Activated CD4-positive, alpha-beta T cell treated with anti-CD3 and anti-CD28 coated beads, Interleukin-2, Interleukin-6, amounts not matched to agents 100 ng/mL and 50 ng/mL, durations not matched to agents 16 hours and 8 hours (primary cell): ENCODE results near the gene HAUS5.
A peak's percentile ranks its signal among the peaks of the same experiment; 100 is the strongest.
"Not testable (repeated sequence)": the region's sequence is repeated elsewhere in the genome, so short reads cannot be mapped to it uniquely, and the experiment has no call there.

Experiments used
- DNase-seq: peaks from one replicate; pipeline ENCODE4 v3.0.0-alpha.2; 2020

The HAUS5 gene

DNA sequence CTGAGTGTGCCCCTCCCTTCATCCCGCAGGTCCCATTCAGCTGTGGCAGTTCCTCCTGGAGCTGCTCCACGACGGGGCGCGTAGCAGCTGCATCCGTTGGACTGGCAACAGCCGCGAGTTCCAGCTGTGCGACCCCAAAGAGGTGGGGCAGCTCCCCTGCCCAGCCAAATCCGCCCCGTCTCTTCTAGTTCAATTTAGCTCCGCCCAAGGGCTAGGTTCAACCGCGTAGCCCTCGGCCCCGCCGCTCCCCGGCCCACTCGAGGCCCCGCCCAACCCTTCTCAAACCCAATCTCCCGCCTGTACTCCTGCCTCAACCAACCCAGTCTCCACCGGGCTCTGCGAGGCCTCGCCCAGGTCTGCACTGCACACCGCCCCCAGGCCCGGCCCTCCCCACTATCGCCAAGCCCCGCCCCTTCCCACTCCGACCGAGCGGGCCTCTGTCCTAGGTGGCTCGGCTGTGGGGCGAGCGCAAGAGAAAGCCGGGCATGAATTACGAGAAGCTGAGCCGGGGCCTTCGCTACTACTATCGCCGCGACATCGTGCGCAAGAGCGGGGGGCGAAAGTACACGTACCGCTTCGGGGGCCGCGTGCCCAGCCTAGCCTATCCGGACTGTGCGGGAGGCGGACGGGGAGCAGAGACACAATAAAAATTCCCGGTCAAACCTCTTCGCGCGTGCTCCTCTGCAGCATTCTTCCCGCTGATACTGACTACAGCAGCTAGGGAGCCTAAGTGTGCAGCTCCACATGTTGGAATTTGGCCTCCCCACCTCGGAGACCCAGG, 31.9 kb downstream of the HAUS5 start:
- DNase-seq: peak; percentile 99

DNA sequence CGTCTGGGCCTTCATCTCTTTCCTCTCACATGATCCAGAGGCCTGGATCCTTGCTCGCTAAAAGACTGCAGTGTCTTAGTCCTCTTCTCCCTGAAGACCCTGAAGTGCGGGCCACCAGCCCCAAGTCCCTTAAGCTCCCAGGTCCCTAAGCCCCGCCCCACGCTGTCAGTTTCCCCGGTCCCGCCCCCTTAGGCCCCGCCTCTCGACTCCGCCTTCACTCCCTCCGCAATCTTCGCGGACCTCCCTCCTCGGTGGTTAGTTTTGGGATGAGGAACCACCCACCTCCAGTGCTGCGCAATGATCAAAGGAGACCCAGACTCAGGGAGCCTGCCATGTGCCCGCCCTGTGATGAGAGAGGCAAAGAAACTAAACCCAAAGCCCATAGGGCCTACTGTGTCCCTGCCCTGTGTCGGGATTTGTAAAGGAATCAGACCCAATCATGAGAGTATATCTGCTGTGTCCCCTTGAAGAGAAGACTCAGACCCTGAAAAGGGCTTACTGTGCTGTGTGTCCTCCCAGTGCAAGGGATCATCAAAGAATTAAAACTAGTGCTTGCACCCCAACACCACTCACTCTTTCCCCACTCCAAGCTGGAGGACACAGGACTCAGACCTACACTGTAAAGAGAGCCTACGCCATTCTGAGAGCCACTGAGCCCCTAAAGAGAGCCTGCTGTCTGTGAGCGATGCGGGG, 32.6 kb downstream of the HAUS5 start:
- peak; percentile 86 for DNase-seq

DNA sequence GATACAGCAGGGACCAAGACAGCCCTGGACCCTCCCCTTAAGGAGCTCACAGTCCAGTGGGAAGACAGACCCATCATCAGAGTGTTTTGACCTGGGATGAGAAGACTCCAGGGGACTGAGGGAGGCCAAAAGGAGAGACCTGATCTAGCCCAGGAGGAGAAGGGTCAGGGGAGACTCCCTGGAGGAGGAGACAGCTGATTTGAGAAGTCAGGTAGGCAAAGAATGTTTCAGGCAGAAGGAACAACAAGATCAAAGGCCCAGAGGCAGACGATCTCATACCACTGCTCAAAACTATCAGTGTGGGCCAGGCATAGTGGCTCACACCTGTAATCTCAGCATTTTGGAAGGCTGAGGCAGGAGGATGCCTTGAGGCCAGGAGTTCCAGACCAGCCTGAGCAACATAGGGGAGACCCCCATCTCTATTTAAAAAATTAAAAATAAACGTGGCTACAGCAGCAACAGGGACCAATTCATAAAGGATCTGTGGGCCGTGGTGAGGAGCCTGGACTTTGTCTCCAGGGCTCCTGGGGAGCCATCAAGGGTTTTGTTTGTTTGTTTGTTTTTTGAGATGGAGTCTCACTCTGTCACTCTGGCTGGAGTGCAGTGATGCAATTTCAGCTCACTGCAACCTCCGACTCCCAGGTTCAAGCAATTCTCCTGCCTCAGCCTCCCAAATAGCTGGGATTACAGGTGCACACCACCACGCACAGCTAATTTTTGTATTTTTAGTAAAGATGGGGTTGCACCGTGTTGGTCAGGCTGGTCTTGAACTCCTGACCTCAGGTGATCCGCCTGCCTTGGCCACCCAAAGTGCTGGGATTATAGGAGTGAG, 33.4 kb downstream of the HAUS5 start:
- no peak for DNase-seq

DNA sequence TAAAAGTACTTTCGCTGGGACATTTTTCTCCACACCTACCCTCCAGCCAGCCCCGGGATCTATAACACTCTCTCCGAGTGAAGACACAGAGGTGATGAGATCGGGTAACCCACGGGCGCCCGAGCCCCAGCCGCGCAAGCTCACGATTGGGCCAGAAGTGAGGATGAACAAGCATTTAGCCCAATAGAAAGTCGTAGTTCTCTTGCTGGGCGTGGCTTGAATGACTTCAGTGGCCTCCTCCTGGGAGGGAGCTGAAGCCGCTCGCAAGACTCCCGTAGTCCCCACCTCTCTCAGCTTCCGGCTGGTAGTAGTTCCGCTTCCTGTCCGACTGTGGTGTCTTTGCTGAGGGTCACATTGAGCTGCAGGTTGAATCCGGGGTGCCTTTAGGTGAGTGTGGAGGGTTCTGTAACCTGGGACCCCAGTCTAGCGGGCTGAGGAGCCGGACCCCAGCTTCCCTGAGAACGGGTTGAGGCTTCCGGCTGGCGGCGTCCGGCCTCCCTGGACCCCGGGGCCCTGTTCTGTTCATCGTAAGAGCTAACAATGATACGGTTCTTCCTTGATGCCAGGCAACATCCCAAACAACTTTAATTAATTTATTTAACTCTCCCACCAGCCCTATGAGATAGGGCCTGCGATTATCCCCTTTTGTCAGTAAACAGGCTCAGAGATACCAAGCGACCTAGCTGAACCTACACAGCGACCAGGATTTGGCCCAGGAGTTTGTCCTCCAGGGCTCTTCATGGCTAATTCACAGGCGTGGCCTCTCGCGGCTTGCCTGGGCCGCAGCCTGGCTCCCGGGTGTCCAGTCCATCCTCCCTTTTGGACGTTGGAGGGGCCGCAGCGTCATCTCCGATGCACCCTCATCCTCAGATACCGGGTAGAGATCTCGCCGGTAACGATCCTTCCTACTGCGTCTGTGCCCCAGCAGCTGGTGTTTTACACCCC, 35.8 kb downstream of the HAUS5 start, which contains the start of gene COX6B1:
Gene COX6B1 (plus strand): TSS at position 307 of the 945 bp plus-strand sequence. CDS start 2,921 bp downstream, outside the sequence.
- peak; percentile 97 for DNase-seq

DNA sequence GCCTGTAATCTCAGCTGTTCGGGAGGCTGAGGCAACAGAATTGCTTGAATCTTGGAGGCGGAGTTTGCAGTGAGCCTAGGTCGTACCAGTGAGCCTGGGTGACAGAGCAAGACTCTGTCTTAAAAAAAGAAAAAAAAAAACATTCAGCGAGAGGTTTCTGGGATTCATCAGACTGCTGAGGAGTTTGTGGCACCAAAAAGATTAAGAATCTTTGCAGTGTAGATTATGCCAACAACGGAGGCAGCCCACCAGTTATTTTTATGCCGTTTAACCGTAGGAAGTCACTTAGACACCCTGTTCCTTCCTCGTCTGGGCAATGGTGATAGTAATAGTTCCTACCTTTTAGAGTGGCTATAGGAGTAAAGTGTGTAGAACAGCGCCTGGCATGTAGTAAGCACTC, 38.0 kb downstream of the HAUS5 start:
- no peak for DNase-seq

DNA sequence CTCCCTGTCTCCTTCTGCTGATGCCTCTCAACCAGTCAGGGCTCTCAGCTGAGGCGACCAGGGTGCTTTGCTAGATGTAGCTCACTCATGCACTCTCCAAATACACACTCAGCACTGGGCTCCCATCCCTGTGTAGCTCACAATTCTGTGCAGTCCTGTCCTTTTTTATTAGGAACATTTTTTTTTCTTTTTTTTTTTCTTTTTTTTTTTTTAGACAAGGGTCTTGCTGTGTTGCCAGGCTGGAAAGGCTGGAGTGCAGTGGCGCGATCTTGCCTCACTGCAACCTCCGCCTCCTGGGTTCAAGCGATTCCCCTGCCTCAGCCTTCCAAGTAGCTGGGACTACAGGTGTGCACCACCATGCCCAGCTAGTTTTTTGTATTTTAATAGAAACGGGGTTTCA, 42.3 kb downstream of the HAUS5 start:
- not testable (repeated sequence) for DNase-seq

DNA sequence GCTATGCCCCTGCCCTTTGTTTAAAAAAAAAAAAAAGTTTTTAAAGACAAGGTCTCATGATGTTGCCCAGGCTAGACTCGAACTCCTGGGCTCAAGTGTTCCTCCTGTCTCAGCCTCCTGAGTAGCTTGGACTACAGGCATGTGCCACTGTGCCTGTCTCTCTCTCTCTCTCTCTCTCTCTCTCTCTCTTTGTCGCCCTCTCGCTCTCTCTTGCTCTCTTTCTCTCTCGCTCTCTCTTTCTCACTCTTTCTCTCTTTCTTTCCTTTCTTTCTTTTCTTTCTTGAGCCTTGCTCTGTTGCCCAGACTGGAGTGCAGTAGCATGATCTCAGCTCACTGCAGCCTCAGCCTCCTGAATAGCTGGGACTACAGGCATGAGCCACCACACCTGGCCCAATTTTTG, 43.1 kb downstream of the HAUS5 start:
- DNase-seq: no peak

DNA sequence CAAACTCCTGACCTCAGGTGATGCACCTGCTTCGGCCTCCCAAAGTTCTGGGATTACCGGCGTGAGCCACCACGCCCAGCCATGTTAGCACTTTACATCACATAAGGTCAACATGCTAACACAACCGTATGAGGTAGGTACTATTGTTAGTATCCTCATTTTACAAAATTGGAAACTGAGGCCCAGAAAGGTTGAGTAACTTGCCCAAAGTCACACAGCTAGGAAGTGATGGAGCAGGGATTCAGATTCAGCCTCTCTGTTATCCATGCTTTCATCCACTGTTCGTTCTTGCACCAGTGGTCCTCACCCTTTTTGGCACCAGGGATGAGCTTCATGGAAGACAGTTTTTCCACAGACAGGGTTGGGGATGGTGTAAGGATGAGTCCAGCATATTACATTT, 44.2 kb downstream of the HAUS5 start:
- no peak for DNase-seq

DNA sequence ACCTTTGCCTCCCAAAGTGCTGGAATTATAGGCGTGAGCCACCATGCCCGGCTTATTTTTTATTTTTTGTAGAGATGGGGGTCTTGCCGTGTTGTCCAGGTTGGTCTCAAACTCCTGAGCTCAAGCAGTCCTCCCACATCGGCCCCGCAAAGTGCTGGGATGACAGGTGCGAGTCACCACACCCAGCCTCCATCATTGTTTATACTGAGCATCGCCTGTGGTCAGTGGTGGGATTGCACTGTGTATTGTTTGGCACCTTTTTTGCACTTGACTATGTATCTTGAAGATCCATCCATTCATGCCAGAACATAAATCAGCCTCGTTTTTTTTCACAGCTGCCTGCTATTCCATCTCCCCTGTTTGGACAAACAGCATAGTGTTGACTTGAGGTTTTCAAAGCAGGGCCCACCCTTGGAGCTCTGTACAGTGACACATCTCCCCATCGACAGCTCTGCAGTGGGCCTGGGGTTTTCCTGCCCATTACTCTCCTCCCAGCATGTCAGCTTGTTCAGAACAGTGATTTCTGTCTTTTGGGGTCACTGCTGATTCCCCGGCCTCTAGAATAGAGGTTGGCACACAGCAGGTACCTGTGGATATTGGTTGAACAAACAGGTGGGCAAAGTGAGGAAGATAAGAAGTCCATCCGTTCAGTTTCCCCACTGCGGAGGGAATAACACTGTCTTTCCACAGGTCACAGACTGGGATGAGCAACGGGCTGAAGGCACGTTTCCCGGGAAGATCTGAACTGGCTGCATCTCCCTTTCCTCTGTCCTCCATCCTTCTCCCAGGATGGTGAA, 45.6 kb downstream of the HAUS5 start:
- DNase-seq: no peak

DNA sequence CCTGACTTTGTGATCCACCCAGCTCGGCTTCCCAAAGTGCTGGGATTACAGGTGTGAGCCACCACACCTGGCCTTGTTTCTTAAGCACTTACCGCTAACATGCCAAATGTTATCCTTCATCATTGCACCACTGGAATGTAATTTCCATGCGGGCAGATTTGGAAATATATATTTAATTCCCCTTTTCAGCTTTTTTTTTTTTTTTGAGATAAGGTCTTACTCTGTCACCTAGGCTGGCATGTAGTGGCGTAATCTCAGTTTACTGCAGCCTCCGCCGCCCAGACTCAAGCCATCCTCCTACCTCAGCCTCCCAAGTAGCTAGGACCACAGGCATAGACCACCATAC, 49.4 kb downstream of the HAUS5 start:
- no peak for DNase-seq

DNA sequence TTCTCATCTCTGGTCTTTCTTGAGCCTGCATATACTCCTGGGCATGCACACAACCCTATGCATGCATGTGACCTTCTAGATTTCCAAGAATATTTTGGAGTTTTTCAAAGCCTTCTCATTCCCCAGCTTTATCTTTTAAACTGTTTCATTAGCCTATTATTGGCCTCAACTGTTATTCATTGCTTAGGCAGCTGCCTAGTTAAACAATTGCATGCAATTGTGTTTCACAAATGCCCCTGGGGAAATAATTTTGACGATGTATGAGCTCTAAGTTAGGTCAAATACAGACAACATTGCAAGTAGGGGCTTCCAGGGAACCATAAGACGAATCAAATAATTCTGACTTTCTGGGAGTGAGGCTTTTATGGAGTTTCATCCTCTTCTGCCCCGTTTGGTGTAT, 51.4 kb downstream of the HAUS5 start:
- no peak for DNase-seq

DNA sequence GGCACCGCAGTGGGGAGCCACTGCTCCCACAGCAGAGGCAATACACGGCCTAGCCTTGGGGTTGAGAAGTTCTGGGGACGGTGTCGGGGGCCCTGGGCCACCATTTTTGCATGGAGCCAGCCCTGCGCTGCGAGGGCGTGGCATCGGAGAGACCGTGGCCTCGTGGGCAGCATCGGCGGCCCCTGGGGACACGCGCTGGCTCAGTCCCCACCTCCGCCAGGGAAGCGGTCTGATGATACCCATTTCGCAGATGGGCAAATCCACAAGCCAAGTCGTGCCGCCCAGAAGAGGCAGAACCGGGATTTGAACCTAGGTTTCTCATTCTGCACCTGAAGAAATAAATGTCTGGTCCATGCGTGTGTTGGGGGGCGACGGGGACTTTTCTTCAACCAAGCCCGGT, 52.6 kb downstream of the HAUS5 start:
- no peak for DNase-seq

DNA sequence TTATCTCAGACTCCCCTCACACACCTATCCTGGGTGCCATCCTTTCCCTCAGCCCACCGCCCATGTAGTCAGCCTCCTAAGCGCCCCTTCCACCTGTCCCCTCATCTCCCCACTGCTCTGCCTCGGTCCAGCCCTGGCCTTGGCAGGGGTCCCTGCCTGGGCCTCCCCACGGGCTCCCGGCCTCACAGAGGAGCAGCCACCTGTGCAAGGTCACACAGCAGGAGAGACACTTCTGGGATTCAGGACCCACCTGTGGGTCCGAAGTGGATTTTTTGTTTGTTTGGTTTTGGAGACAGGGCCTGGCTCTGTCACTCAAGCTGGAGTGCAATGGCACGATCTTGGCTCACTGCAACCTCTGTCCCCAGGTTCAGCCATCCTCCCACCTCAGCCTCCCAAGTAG, 53.1 kb downstream of the HAUS5 start:
- DNase-seq: no peak

DNA sequence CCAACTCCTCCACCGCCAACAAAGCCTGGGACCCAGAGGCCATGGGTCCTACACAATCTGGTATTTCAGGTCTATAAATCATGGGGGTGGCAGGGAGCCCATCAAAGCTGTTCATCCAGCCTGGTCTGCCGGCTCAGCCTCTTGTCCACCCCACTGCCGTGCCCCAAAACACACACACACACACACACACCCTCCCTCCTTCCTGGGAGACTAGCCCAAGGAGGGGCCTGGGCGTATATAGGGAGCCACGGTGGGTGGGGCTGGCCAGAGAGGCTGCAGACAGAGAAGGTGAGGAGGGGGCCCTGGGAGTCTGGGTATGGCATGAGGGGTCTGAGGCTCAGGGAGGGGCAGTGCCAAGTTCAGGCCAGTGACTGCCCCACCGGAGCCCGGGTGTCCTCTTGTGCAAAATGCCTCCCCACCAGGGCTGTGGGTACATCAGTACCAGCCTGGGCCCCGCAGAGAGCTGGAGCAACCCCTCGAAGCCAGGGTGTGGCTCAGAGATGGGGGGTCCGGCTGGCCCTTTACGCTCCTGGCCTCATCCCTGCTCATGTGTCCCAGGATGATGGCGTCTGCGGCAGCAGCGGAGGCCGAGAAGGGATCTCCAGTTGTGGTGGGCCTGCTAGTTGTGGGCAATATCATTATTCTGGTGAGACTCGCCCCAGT, 53.8 kb downstream of the HAUS5 start, which contains the start of gene UPK1A:
Gene UPK1A (plus strand): TSS at position 267 of the 663 bp plus-strand sequence. CDS start 296 bp downstream, at position 563.
- no peak for DNase-seq

DNA sequence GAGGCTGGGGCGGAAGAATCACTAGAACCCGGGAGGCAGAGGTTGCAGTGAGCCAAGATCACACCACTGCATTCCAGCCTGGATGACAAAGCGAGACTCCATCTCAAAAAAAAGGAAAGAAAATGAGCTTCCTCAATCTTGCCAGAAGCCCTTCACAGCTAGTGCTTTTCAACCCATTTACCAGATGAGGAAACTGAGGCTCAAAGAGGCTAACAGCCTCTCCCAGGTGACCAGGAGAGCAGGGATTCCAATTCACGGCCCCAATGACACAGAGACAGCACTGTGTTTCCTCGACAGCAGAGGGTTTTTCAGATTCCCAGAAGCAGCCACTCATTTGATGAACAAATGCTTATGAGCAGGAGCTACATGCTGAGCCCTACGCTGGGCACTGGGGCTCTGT, 57.0 kb downstream of the HAUS5 start:
- DNase-seq: no peak

DNA sequence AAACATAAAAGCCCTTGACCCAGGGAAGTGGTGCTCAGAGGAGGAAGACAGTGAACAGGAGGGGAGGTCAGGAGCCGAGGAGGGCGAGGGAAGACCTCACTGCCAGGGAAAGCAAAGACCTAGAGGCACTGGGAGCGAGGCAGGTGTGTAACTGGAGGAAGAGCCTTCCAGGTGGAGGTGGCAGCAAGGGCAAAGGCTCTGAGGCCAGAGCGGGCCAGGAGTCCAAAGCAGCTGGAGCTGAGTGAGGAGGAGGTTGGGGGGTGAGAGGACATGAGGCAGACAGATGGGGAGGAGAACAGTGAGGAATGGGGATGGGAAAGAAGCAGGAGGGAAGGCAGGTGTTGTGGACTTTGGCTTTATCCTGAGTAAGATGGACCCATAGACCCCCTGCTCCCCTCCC, 57.4 kb downstream of the HAUS5 start:
- DNase-seq: no peak

DNA sequence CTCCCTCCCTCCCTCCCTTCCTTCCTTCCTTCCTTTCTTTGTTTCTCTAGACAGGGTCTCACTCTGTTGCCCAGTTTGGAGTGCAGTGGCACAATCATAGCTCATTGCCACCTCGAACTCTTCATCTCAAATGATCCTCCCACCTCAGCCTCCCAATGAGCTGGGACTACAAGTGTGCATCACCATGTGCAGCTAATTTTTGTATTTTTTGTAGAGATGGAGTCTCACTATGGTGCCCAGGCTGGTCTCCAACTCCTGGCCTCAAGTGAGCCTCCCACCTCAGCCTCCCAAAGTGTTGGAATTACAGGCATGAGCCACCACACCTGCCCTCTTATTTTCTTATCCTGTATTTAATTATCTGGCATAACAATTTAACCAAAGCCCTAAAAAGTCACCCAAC, 58.2 kb downstream of the HAUS5 start:
- DNase-seq: no peak

DNA sequence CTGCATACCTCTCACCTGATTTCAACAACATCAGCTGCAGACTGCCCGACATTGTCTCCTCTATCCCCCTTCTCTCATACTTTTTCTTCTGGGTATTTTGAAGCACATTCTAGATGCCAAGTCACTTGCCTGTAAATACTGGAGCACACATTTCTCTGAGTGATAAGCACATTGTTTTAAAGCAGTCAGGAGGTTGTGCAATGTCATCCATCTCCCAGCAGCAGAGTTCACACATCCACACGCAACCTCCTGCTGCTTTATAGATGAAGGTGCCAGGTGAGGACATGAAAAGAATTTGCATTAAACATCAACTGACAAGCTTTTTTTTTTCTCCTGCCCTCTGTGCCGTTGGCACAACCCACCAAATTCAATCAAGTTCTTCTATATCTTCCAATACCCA, 59.3 kb downstream of the HAUS5 start:
- no peak for DNase-seq

DNA sequence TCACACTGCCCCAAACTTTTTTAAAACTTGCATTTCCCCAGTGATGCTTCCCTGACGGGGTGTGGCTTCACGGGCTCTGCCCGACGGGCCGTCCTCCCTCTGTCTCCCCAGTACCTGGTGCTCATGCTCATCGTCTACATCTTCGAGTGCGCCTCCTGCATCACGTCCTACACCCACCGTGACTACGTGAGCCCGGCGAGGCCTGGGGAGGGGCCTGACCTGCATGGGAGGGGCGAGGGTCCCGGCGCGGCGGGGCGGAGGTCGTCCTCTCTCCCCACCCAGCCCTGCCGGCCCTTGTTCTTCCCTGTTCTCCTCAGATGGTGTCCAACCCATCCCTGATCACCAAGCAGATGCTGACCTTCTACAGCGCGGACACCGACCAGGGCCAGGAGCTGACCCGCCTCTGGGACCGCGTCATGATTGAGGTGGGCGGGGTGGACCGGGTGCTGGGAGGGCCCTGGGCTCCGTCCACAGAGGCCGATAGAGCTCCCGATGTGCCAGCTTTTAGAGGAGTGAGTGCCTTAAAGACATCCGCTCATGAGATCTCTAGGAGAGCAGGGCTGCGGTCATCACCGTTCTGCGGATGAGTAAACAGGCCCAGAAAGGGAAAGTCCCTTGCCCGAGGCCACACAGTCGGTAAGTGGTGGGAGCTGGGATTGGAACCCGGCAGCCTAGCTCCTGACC, 60.7 kb downstream of the HAUS5 start:
- DNase-seq: peak; percentile 81
